Nephron progenitor cell (in vitro differentiated cells): Measurements from ENCODE around the gene RPH3AL.
A peak's percentile ranks its signal among the peaks of the same experiment; 100 is the strongest.

Experiments
- DNase-seq: peaks from one replicate; pipeline ENCODE4 v3.0.0; 2021
- H3K27ac Mint-ChIP-seq: 2 replicates; pipeline ENCODE4 v1.8.0; 2021; ENCODE audit warnings: mild to moderate bottlenecking, moderate library complexity, mixed read lengths
- H3K27me3 Mint-ChIP-seq: 2 replicates; pipeline ENCODE4 v1.8.0; 2021; ENCODE audit warnings: mild to moderate bottlenecking, low read depth, mixed read lengths; ENCODE audit not compliant: poor library complexity
- H3K36me3 Mint-ChIP-seq: 2 replicates; pipeline ENCODE4 v1.8.0; 2021; ENCODE audit warnings: low read depth, mixed read lengths
- H3K4me1 Mint-ChIP-seq: 2 replicates; pipeline ENCODE4 v1.8.0; 2021; ENCODE audit warnings: mixed read lengths
- H3K4me3 Mint-ChIP-seq: 2 replicates; pipeline ENCODE4 v1.8.0; 2021; ENCODE audit warnings: mild to moderate bottlenecking, moderate library complexity, mixed read lengths
- H3K9me3 Mint-ChIP-seq: 2 replicates; pipeline ENCODE4 v1.8.0; 2021; ENCODE audit warnings: mild to moderate bottlenecking, moderate library complexity, mixed read lengths
- CTCF ChIP-seq: fragments of 200-600 bp; sonication (generic); IDR thresholded peaks from 2 replicates; pipeline ENCODE4 v1.5.0; 2021; ENCODE audit warnings: antibody characterized with exemption

Gene RPH3AL

GRCh38 chr17:327296-327695 is 25.3 kb downstream of the RPH3AL start:
- no peak for DNase-seq
- Mint-ChIP-seq H3K9me3 (no peaks in the 10 kb centered on the region), H3K27me3 (peaks cover 8% of the 10 kb centered on the region), H3K4me1 (peaks cover 77% of the 10 kb centered on the region), H3K36me3 (peaks cover 16% of the 10 kb centered on the region), H3K27ac (no peak overlapping the region), H3K4me3 (no peak overlapping the region)
- no peak for TF ChIP-seq CTCF

GRCh38 chr17:326010-326621 is 26.5 kb downstream of the RPH3AL start:
- Mint-ChIP-seq H3K27me3 (peaks cover 5% of the 10 kb centered on the region), H3K9me3 (no peaks in the 10 kb centered on the region), H3K36me3 (peaks cover 16% of the 10 kb centered on the region), H3K27ac (peak overlapping the region; percentile 66), H3K4me1 (peaks cover 77% of the 10 kb centered on the region), H3K4me3 (no peak overlapping the region)
- DNase-seq, result no peak
- TF ChIP-seq CTCF, result no peak

- H3K9me3 Mint-ChIP-seq, result no peaks in the 10 kb centered on the region
- H3K27ac Mint-ChIP-seq, result no peak overlapping the region
- peaks cover 77% of the 10 kb centered on the region for H3K4me1 Mint-ChIP-seq
- H3K36me3 Mint-ChIP-seq, result peaks cover 16% of the 10 kb centered on the region
- H3K27me3 Mint-ChIP-seq, result peaks cover 5% of the 10 kb centered on the region
- no peak for DNase-seq
- H3K4me3 Mint-ChIP-seq, result no peak overlapping the region
- no peak for TF ChIP-seq CTCF
These were observed 27.2 kb downstream of the RPH3AL start for GRCh38 chr17:325270-326009.

- no peak overlapping the region for H3K27ac Mint-ChIP-seq
- peaks cover 74% of the 10 kb centered on the region for H3K4me1 Mint-ChIP-seq
- peaks cover 5% of the 10 kb centered on the region for H3K27me3 Mint-ChIP-seq
- peaks cover 24% of the 10 kb centered on the region for H3K36me3 Mint-ChIP-seq
- H3K4me3 Mint-ChIP-seq, result no peak overlapping the region
- TF ChIP-seq CTCF, result no peak
- no peak for DNase-seq
- H3K9me3 Mint-ChIP-seq, result no peaks in the 10 kb centered on the region
These were observed 28.7 kb downstream of the RPH3AL start for GRCh38 chr17:323721-324571.

- Mint-ChIP-seq H3K4me3 (no peak overlapping the region), H3K4me1 (peaks cover 66% of the 10 kb centered on the region), H3K9me3 (peaks cover 7% of the 10 kb centered on the region), H3K27ac (no peak overlapping the region), H3K36me3 (peaks cover 29% of the 10 kb centered on the region), H3K27me3 (peaks cover 6% of the 10 kb centered on the region)
- no peak for DNase-seq
- TF ChIP-seq CTCF, result no peak
These were observed 29.4 kb downstream of the RPH3AL start for GRCh38 chr17:323181-323580.
